ENCODE results near the gene DAPK1.

Gene DAPK1

DNA sequence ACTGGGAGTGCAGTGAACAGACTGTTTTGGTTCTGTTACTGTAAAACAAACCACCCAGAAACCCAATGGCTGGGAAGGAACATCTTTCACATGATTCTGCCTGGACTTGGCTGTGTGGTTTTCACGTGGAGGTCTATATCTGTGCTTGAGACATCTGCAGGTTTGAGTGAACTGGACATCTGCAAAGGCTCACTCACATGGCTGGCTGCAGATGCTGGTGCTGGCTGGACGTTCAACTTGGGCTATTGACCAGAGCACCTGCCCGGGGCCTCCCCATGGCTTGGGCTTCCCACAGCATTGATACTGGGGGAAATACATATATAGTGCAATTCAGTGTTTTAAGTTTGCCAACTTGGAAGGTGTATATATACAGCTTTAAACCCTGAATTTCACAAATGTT is 235.1 kb downstream of the DAPK1 start:
- H3K27ac ChIP-seq: no peak overlapping the region
- TF ChIP-seq, protein P1, sequence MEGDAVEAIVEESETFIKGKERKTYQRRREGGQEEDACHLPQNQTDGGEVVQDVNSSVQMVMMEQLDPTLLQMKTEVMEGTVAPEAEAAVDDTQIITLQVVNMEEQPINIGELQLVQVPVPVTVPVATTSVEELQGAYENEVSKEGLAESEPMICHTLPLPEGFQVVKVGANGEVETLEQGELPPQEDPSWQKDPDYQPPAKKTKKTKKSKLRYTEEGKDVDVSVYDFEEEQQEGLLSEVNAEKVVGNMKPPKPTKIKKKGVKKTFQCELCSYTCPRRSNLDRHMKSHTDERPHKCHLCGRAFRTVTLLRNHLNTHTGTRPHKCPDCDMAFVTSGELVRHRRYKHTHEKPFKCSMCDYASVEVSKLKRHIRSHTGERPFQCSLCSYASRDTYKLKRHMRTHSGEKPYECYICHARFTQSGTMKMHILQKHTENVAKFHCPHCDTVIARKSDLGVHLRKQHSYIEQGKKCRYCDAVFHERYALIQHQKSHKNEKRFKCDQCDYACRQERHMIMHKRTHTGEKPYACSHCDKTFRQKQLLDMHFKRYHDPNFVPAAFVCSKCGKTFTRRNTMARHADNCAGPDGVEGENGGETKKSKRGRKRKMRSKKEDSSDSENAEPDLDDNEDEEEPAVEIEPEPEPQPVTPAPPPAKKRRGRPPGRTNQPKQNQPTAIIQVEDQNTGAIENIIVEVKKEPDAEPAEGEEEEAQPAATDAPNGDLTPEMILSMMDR (IDR thresholded peaks at IDR 0.05): no peak
- no peak for TF ChIP-seq ZFX (IDR thresholded peaks at IDR 0.05; ENCODE audit: borderline replicate concordance)

DNA sequence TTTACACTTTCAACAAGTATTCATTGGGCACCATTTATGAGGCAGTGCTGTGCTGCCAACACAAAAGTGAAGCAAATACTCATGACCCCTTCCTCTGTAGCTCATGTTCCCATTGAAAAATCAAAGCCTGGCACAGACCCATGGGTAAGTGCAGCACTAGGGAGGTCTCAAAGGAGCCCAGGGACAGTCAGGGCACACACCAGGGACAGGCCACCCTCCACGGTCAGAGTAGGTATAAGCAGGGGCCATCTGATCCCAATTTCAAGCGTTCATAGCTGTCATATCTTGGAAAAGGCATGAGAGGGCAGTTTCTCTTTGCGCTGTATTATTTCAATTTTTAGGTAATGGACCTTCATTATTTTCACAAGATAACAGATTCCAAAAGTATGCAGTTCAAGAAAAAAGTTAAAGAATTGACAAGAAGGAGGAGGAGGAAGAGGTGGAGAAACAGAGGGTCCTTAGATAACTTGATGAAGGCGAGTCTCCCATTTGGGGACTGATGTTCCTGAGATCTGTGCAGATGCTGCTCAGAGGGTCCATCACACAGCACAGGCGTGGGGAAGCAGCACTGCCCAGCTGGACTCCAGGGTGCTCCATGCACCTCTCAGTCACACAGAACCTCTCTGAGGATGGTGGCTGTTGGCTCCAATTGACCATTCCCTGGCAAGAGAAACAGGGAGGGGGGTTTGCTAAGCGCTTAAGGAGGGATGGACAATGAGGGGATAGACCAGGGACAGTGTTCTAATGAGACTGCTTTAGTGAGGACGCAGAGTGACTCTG is 235.8 kb downstream of the DAPK1 start:
- H3K27ac ChIP-seq: no peak overlapping the region
- TF ChIP-seq, protein P1 (IDR thresholded peaks at IDR 0.05): no peak
- no peak for TF ChIP-seq ZFX (IDR thresholded peaks at IDR 0.05; ENCODE audit: borderline replicate concordance)

DNA sequence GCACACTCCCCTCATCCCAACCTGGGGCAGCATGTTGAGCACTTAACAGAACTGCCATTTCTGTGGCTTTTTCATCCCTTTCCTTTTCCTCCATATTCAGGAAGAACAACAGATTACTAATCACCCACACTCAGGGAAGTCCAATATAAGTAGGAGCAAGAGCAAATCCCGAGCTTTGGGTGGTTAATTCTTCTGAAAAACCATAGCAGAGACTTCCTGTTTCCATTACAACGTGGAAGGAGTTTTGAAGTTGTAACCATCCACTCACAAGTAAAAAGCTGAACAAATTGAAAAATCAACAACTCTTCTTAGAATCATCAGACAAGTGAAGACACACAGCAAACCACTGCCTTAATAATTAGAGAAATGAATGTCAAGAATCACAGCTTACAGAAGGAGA is 236.4 kb downstream of the DAPK1 start:
- TF ChIP-seq, protein P1 (IDR thresholded peaks at IDR 0.05): no peak
- no peak for TF ChIP-seq ZFX (IDR thresholded peaks at IDR 0.05; ENCODE audit: borderline replicate concordance)
- H3K27ac ChIP-seq: no peak overlapping the region

DNA sequence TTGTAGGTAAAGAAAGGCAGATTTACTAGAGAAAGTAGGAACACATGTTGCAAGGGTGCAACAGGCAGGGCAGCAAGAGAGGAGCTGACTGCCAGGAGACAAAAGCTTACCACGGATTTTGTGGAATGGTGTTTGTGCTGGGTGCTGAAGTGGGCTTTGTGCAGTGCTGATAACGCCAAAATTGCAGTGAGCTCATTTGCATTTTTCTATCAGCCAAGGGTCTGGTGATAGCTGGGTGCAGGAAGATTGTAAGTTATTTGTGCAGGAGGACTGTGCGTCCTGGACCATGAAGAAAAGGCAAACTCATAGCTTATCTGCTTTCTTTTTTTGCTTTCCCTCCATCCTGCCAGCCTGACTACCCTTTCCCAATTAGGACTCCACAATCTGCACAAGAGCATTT is 241.9 kb downstream of the DAPK1 start:
- no peak overlapping the region for H3K27ac ChIP-seq
- TF ChIP-seq ZFX (IDR thresholded peaks at IDR 0.05; ENCODE audit: borderline replicate concordance): no peak
- TF ChIP-seq, protein P1 (IDR thresholded peaks at IDR 0.05): no peak

DNA sequence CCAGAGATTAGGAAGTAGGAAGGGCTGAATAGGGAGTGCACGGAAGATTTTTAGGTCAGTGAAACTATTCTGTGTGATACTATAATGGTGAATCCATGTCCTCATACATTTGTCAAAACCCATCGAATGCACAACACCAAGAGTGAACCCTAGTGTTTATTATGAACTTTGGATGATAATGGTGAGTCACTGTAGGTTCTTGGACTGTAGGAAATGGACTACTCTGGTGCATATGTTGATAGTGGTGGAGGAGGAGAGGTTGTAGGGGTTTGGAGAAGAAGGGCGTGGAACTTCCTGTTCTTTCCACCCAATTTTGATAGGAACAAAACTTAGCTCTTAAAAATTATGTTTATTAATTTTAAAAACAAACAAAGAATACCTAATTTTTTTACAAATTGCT is 242.5 kb downstream of the DAPK1 start:
- no peak for TF ChIP-seq ZFX (IDR thresholded peaks at IDR 0.05; ENCODE audit: borderline replicate concordance)
- TF ChIP-seq, protein P1 (IDR thresholded peaks at IDR 0.05): no peak
- H3K27ac ChIP-seq: no peak overlapping the region

DNA sequence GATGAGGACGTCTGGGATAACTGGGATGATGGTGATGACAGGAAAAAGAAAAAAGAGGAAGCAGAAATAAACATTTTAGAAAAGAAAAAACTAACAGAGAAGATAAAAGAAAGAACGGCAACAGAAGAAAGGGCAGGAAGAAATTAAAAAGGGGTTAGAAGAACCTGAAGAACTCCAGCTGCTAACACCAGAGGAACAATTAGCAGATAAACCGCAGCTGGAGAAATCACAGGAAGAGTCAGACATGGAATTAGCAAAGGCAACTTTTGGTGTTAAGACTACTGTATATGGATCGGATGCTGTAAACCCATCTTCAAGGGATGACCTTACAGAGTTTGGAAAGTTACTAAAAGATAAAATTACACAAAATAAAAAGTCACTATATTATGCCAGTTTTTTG is 243.7 kb downstream of the DAPK1 start:
- TF ChIP-seq ZFX (IDR thresholded peaks at IDR 0.05; ENCODE audit: borderline replicate concordance): no peak
- TF ChIP-seq, protein P1 (IDR thresholded peaks at IDR 0.05): no peak

DNA sequence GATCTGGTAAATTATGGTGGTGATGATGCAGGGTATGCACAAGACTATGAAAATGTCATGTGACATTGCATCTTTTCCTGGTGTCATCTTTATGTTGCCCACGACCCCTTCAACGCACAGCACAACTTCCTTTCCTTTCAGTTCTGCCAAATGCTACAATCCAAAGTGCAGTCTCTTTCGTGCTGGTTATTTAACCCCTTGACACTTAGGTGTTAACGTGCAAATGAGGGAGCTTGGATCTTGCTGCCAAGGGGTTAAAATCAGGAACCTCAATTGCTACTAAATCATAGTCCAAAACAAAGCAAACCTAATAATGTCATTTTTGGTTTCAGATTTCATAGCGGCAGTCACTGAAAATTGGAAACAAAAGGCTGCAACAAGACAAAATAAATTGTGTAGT is 244.2 kb downstream of the DAPK1 start:
- no peak overlapping the region for H3K27ac ChIP-seq
- no peak for TF ChIP-seq ZFX (IDR thresholded peaks at IDR 0.05; ENCODE audit: borderline replicate concordance)
- TF ChIP-seq, protein P1 (IDR thresholded peaks at IDR 0.05): no peak

More for the DNA sequence above, 243.7 kb downstream of the DAPK1 start:
- no peak overlapping the region for H3K27ac ChIP-seq

Data from 22Rv1 (cell line).